ENCODE results near the gene RCBTB1. TPM values are rescaled to one million over a fixed set of nuclear protein-coding genes. Genes with fewer than 3 reads are reported as not detected.
"Not testable (repeated sequence)": the region's sequence is repeated elsewhere in the genome, so short reads cannot be mapped to it uniquely, and the experiment has no call there.

RCBTB1 gene
- total and polyA plus RNA-seq, 4 donors: 10.3 to 21.6 (median 12.6) TPM

DNA sequence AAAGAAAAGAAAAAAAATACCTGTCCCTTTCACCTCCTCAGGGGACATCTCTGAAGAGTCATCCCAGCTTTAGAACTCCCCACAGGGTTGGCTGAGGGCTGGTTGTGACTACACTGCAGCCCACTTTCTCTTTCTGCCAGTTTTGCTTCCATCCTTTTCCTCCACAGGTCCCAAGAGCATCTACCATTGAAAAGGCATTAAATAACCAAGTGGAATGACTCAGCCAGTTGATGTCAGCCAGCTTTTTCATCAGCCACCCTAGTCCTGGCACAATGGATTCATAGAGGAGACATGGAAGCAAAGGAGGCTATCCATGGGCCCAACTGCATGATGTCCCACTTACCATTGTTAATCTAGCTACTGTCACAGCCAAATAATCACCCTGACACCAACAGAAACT is 9.2 kb upstream of the RCBTB1 start:
- Histone ChIP-seq H3K27me3 (ENCODE audit: control insufficient read depth in 1 of 2, insufficient read depth in 2 of 2, low read length in 1 of 2) (no peaks in the 10 kb centered on the region), H3K9me3 (ENCODE audit: control insufficient read depth, low read length) (no peaks in the 10 kb centered on the region), H3K27ac (ENCODE audit: low read depth in 1 of 2, low read length in 2 of 2) (no peak overlapping the region), H3K4me1 (ENCODE audit: control insufficient read depth in 1 of 2, insufficient read depth in 2 of 2, low read length in 2 of 2) (no peaks in the 10 kb centered on the region), H3K36me3 (ENCODE audit: control insufficient read depth in 1 of 2, insufficient read depth in 2 of 2, low read length in 1 of 2) (no peaks in the 10 kb centered on the region), H3K4me3 (ENCODE audit: low read length in 2 of 2) (no peak overlapping the region)
- ATAC-seq (ENCODE audit: low FRiP score) (no peak), DNase-seq (no peak)
- intact Hi-C loops (cut with DNase I): no loop called here

DNA sequence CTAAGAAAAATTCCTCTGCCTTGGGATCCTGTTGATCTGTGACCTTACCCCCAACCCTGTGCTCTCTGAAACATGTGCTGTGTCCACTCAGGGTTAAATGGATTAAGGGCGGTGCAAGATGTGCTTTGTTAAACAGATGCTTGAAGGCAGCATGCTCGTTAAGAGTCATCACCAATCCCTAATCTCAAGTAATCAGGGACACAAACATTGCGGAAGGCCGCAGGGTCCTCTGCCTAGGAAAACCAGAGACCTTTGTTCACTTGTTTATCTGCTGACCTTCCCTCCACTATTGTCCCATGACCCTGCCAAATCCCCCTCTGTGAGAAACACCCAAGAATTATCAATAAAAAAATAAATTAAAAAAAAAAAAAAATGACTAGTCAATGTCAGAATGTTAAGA is 8.5 kb upstream of the RCBTB1 start:
- DNase-seq; ATAC-seq (ENCODE audit: low FRiP score): not testable (repeated sequence)
- WGBS, 2 donors: 86 to 100% methylated on average over 2 to 3 of the region's 4 CpGs

DNA sequence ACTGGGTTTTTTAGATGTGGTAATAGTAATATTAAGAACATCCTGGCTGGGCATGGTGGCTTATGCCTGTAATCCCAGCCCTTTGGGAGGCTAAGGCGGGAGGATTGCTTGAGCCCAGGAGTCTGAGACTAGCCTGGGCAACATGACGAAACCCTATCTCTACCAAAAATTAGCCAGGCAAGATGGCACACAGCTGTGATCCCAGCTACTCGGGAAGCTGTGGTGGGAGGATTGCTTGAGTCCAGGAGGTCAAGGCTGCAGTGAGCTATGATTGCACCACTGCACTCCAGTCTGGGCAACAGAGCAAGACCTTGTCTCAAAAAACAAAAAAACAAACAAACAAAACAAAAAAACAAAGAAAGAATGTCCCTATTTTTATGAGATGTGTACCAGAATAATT is 5.4 kb upstream of the RCBTB1 start:
- H3K36me3 ChIP-seq (ENCODE audit: control insufficient read depth in 1 of 2, insufficient read depth in 2 of 2, low read length in 1 of 2); H3K27ac ChIP-seq (ENCODE audit: low read depth in 1 of 2, low read length in 2 of 2); H3K27me3 ChIP-seq (ENCODE audit: control insufficient read depth in 1 of 2, insufficient read depth in 2 of 2, low read length in 1 of 2); H3K4me3 ChIP-seq (ENCODE audit: low read length in 2 of 2); intact Hi-C loops (cut with DNase I); ATAC-seq (ENCODE audit: low FRiP score); DNase-seq; H3K9me3 ChIP-seq (ENCODE audit: control insufficient read depth, low read length); H3K4me1 ChIP-seq (ENCODE audit: control insufficient read depth in 1 of 2, insufficient read depth in 2 of 2, low read length in 2 of 2): not testable (repeated sequence)
- 84 to 90% methylated on average over 3 of the region's 3 CpGs for WGBS, 2 donors

More for the DNA sequence above, 8.5 kb upstream of the RCBTB1 start:
- H3K9me3 ChIP-seq (ENCODE audit: control insufficient read depth, low read length); H3K4me1 ChIP-seq (ENCODE audit: control insufficient read depth in 1 of 2, insufficient read depth in 2 of 2, low read length in 2 of 2); intact Hi-C loops (cut with DNase I); H3K4me3 ChIP-seq (ENCODE audit: low read length in 2 of 2); H3K36me3 ChIP-seq (ENCODE audit: control insufficient read depth in 1 of 2, insufficient read depth in 2 of 2, low read length in 1 of 2); H3K27me3 ChIP-seq (ENCODE audit: control insufficient read depth in 1 of 2, insufficient read depth in 2 of 2, low read length in 1 of 2); H3K27ac ChIP-seq (ENCODE audit: low read depth in 1 of 2, low read length in 2 of 2): not testable (repeated sequence)

DNA sequence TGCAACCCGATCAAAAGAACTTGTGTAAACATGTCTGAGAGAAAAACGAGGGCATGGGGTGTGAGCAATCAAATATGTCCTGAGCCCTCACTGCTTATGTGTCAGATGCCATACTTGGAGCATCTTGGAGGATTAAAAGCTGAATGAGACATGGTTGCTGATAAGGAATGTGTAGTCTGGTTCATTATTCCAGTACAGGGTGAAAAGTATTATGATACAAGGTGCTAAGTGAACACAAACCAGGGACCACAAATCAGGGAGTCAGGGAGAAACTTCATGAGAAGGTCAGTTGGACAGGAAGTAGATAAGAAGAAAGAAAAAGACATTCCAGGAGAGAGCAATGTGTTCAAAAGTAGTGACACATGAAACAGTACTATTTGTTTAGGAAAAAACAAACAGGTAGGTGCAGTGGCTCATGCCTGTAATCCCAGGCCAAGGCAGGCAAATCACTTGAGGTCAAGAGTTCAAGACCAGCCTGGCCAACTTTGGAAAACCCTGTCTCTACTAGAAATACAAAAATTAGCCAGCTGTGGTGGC is 2.0 kb upstream of the RCBTB1 start:
- 38 to 41% methylated on average over 2 of the region's 2 CpGs for WGBS, 2 donors
- intact Hi-C loops (cut with DNase I): loop anchor here in 1 of 2 donors (10.0 kb wide), 1 partner anchor 143 kb away; the partner anchor contains the start of genes CAB39L and SETDB2

GRCh38 chr13:49586717-49587116 is 1.4 kb upstream of the RCBTB1 start:
- no peak overlapping the region for H3K27ac ChIP-seq (ENCODE audit: low read depth in 1 of 2, low read length in 2 of 2)
- no peak for ATAC-seq (ENCODE audit: low FRiP score)
- 92 to 95% methylated on average over 3 of the region's 3 CpGs for WGBS, 2 donors

More for the DNA sequence above, 2.0 kb upstream of the RCBTB1 start:
- Histone ChIP-seq H3K4me1 (ENCODE audit: control insufficient read depth in 1 of 2, insufficient read depth in 2 of 2, low read length in 2 of 2) (no peaks in the 10 kb centered on the region), H3K27ac (ENCODE audit: low read depth in 1 of 2, low read length in 2 of 2) (no peak overlapping the region), H3K9me3 (ENCODE audit: control insufficient read depth, low read length) (no peaks in the 10 kb centered on the region), H3K4me3 (ENCODE audit: low read length in 2 of 2) (no peak overlapping the region), H3K27me3 (ENCODE audit: control insufficient read depth in 1 of 2, insufficient read depth in 2 of 2, low read length in 1 of 2) (no peaks in the 10 kb centered on the region), H3K36me3 (ENCODE audit: control insufficient read depth in 1 of 2, insufficient read depth in 2 of 2, low read length in 1 of 2) (no peaks in the 10 kb centered on the region)
- ATAC-seq (ENCODE audit: low FRiP score) (no peak), DNase-seq (no peak)

DNA sequence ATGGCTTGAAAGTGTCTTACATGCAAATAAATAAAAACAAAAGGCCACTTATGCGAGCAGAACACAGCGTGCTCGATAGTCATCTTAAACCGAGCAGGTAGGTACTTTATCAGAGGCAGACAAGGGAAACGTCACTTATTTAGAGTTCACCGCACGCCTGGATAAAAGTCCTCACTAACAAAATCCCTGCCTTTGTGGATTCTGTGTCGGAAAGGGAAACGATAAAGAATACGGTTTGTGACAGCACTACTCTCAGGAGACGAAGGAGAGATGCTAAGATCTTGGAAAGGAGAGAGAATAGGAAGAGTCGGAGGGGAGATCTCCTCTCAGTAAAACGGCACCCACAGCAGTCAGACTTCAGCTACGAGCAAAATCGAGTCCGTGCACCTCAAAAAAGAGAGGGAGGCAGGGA is 581 bp downstream of the RCBTB1 start:
- DNase-seq: no peak
- Histone ChIP-seq H3K9me3 (ENCODE audit: control insufficient read depth, low read length) (no peaks in the 10 kb centered on the region), H3K4me1 (ENCODE audit: control insufficient read depth in 1 of 2, insufficient read depth in 2 of 2, low read length in 2 of 2) (no peaks in the 10 kb centered on the region), H3K36me3 (ENCODE audit: control insufficient read depth in 1 of 2, insufficient read depth in 2 of 2, low read length in 1 of 2) (peaks cover 0 to under 1% of the 10 kb centered on the region in 2 donors), H3K27ac (ENCODE audit: low read depth in 1 of 2, low read length in 2 of 2) (peak overlapping the region in 1 of 2 donors; percentile 53), H3K27me3 (ENCODE audit: control insufficient read depth in 1 of 2, insufficient read depth in 2 of 2, low read length in 1 of 2) (no peaks in the 10 kb centered on the region), H3K4me3 (ENCODE audit: low read length in 2 of 2) (peak overlapping the region; percentile 53 to 91)
- intact Hi-C loops (cut with DNase I): loop anchor here in 1 of 2 donors (10.0 kb wide), 1 partner anchor 140 kb away; the partner anchor contains the start of genes CAB39L and SETDB2
- no peak for ATAC-seq (ENCODE audit: low FRiP score)
- 0 to 1% methylated on average over 16 of the region's 16 CpGs for WGBS, 2 donors

More at GRCh38 chr13:49586717-49587116, 1.4 kb upstream of the RCBTB1 start:
- DNase-seq: no peak
- H3K27me3 ChIP-seq (ENCODE audit: control insufficient read depth in 1 of 2, insufficient read depth in 2 of 2, low read length in 1 of 2): no peaks in the 10 kb centered on the region
- H3K36me3 ChIP-seq (ENCODE audit: control insufficient read depth in 1 of 2, insufficient read depth in 2 of 2, low read length in 1 of 2): no peaks in the 10 kb centered on the region
- H3K4me3 ChIP-seq (ENCODE audit: low read length in 2 of 2): no peak overlapping the region
- H3K4me1 ChIP-seq (ENCODE audit: control insufficient read depth in 1 of 2, insufficient read depth in 2 of 2, low read length in 2 of 2): no peaks in the 10 kb centered on the region
- intact Hi-C loops (cut with DNase I): loop anchor here in 1 of 2 donors (10.0 kb wide), 1 partner anchor 142 kb away; the partner anchor contains the start of genes CAB39L and SETDB2
- H3K9me3 ChIP-seq (ENCODE audit: control insufficient read depth, low read length): no peaks in the 10 kb centered on the region

DNA sequence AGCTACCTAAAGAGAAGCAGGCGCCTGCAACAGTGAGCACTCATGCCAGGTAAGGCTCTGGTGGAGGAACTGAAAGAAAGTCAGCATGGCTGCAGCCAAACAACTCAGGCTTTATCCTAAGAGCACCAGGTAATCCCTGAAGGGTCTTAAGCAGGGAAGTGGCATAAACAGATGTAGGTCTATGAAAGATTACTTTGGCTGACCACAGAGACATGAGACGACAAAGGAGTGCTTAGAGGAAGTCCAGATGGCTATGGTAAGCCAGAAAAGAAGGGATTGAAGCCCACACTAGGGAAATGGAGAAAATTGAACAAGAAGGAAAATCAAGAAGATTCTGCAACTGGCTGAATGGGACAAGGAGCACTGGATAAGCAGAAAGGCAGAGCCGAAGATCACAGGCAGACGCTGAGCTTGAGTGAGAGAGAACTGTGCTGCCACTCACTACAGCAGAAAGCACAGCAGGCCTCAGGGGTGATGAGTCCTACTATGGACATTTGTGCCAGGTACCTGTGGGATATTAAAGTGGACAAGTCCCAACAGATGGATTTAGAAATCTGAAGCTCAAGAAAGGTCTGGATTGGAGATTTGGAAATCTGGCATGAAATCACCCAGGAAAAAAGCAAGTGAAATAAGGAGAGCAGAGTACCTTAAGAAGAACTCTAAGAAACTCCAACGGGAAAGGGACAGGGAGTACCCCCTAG is 4.2 kb downstream of the RCBTB1 start:
- H3K4me3 ChIP-seq (ENCODE audit: low read length in 2 of 2): no peak overlapping the region
- H3K36me3 ChIP-seq (ENCODE audit: control insufficient read depth in 1 of 2, insufficient read depth in 2 of 2, low read length in 1 of 2): peaks cover 0 to 2% of the 10 kb centered on the region in 2 donors
- no peak overlapping the region for H3K27ac ChIP-seq (ENCODE audit: low read depth in 1 of 2, low read length in 2 of 2)
- DNase-seq: no peak
- 91 to 93% methylated on average over 5 of the region's 5 CpGs for WGBS, 2 donors
- no peaks in the 10 kb centered on the region for H3K9me3 ChIP-seq (ENCODE audit: control insufficient read depth, low read length)
- intact Hi-C loops (cut with DNase I): loop anchor here in 1 of 2 donors (10.0 kb wide), 1 partner anchor 136 kb away; the partner anchor contains the start of genes CAB39L and SETDB2
- H3K4me1 ChIP-seq (ENCODE audit: control insufficient read depth in 1 of 2, insufficient read depth in 2 of 2, low read length in 2 of 2): peaks cover 0 to 3% of the 10 kb centered on the region in 2 donors
- ATAC-seq (ENCODE audit: low FRiP score): no peak
- no peaks in the 10 kb centered on the region for H3K27me3 ChIP-seq (ENCODE audit: control insufficient read depth in 1 of 2, insufficient read depth in 2 of 2, low read length in 1 of 2)

DNA sequence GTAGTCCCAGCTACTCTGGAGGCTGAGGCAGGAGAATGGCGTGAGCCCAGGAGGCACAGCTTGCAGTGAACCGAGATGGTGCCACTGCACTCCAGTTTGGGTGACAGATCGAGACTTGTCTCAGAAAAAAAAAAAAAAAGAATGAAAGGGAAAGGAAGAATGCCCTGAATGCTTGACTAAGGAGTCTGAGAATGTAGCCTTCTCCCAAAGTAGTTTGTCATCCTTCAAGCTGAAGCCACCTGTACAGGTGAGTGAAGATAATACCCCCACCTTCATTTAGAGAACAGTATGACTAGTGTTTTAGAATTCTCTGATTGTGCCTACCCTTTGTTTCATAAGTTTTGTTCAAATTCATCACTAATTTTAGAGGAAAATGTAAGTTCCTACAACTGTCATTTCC is 5.9 kb downstream of the RCBTB1 start:
- Histone ChIP-seq H3K36me3 (ENCODE audit: control insufficient read depth in 1 of 2, insufficient read depth in 2 of 2, low read length in 1 of 2) (peaks cover 0 to 2% of the 10 kb centered on the region in 2 donors), H3K4me1 (ENCODE audit: control insufficient read depth in 1 of 2, insufficient read depth in 2 of 2, low read length in 2 of 2) (peaks cover 0 to 3% of the 10 kb centered on the region in 2 donors), H3K9me3 (ENCODE audit: control insufficient read depth, low read length) (no peaks in the 10 kb centered on the region), H3K27me3 (ENCODE audit: control insufficient read depth in 1 of 2, insufficient read depth in 2 of 2, low read length in 1 of 2) (no peaks in the 10 kb centered on the region), H3K27ac (ENCODE audit: low read depth in 1 of 2, low read length in 2 of 2) (no peak overlapping the region), H3K4me3 (ENCODE audit: low read length in 2 of 2) (no peak overlapping the region)
- ATAC-seq (ENCODE audit: low FRiP score) (no peak), DNase-seq (no peak)
- intact Hi-C loops (cut with DNase I): no loop called here
- WGBS, 2 donors: 84 to 96% methylated on average over 3 of the region's 3 CpGs

Measured in aorta (tissue), 5 donors.